CD4-positive, alpha-beta T cell treated with Interleukin-17A for 1 hour (primary cell): ENCODE results near the gene MPV17L.
"Not testable (repeated sequence)": the region's sequence is repeated elsewhere in the genome, so short reads cannot be mapped to it uniquely, and the experiment has no call there.

Experiments
- DNase-seq: peaks from one replicate; pipeline ENCODE4 v3.0.0-alpha.2; 2020

Gene MPV17L

DNA sequence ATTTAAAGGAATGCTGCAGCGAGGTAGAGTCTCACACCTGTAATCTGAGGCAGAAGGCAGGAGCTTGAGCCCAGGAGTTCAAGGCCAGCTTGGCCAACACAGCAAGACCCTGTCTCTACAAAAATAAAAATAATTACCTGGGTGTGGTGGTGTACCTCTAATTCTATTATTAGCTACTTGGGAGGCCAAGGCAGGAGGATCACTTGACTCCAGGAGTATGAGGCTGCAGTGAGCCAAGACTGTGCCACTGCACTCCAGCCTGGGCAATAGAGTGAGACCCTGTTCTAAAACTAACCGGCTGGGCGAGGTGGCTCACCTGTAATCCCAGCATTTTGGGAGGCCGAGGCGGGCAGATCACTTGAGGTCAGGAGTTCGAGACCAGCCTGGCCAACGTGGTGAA is 57.7 kb downstream of the MPV17L start:
- DNase-seq: not testable (repeated sequence)

DNA sequence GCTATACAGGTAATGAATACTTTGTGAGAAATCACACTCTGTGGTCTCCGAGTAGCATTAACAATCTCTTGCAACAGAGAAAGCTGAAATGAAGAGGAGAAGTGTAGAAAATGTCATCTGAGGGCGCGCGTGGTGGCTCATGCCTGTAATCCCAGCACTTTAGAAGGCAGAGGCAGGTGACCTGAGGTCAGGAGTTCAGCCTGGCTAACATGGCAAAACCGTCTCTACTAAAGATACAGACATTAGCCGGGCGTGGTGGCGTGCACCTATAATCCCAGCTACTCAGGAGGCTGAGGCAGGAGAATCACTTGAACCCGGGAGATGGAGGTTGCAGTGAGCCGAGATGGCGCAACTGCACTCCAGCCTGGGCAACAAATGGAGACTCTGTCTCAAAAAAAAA is 59.4 kb downstream of the MPV17L start:
- not testable (repeated sequence) for DNase-seq

GRCh38 chr16:15457400-15457799 is 61.8 kb downstream of the MPV17L start:
- no peak for DNase-seq

DNA sequence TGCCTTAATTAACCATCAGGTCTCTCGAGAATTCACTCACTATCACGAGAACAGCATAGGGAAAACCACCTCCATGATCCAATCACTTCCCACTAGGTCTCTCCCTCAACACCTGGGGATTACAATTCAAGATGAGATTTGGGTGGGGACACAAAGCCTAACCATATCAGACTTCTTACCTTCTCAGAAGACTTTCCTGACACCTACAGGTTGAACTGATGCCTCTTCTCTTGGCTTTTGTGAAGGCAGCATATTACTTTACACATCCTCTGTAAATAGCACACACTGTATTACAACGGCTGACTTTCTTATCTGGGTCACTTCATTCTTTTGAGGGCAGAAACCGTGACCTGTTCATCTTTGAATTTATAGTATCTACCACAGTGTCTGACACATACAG is 62.4 kb downstream of the MPV17L start:
- no peak for DNase-seq

- DNase-seq: no peak
Observed at GRCh38 chr16:15459791-15460190, 64.2 kb downstream of the MPV17L start.

DNA sequence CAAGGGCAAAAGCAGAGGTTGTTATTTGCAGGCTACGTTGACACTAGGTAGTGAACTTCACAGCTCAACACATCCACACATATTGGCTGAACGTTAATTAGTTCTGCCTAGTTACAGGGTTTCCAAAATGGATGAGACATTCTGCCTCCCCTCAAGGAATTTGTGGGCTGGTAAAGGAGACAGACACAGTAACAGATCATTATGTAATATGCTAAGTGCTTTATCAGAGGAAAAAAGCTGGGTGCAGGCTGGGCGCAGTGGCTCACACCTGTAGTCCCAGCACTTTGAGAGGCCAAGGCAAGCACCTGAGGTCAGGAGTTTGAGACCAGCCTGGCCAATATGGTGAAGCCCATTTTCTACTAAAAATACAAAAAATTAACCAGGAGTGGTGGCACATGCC is 65.0 kb downstream of the MPV17L start:
- no peak for DNase-seq

GRCh38 chr16:15461376-15461775 is 65.8 kb downstream of the MPV17L start:
- no peak for DNase-seq
